Sigmoid colon (tissue), 4 donors: ENCODE measurements around the gene ZP1.

ENCODE experiments used
- CTCF ChIP-seq, 4 experiments: fragments of 450-650 bp in 3 of 4; fragments of 200-600 bp in 1 of 4; IDR thresholded peaks; one replicate each; pipeline ENCODE4 v1.5.1; 2016 to 2019; ENCODE audit warnings: antibody characterized with exemption in 4 of 4, mild to moderate bottlenecking in 3 of 4, moderate library complexity in 2 of 4
- POLR2A ChIP-seq, 2 donors: fragments of 450-650 bp; IDR thresholded peaks; one replicate each; pipeline ENCODE4 v1.6.1; 2016; ENCODE audit warnings: antibody characterized with exemption in 2 of 2, mild to moderate bottlenecking in 2 of 2, moderate library complexity in 2 of 2
- POLR2AphosphoS5 ChIP-seq, 4 donors: sonication (generic); formaldehyde crosslinking; IDR thresholded peaks; one replicate each; pipeline ENCODE4 v1.6.1; 2017; ENCODE audit warnings: antibody characterized with exemption in 4 of 4

- TF ChIP-seq CTCF (IDR thresholded peaks at IDR 0.05), result no peak
- no peak for TF ChIP-seq POLR2AphosphoS5 (IDR thresholded peaks at IDR 0.05)
- TF ChIP-seq POLR2A (IDR thresholded peaks at IDR 0.05), result no peak
These were observed 24.4 kb upstream of the ZP1 start for GRCh38 chr11:60842668-60843600.
